IPS-18a (cell line): ENCODE results near the gene RORB.

Experiments
- H3K27ac ChIP-seq: one replicate; pipeline ENCODE4 v1.5.1; 2013; ENCODE audit warnings: low read length
- H3K27me3 ChIP-seq: one replicate; pipeline ENCODE4 v1.6.1; 2013; ENCODE audit warnings: mild to moderate bottlenecking, low read length; ENCODE audit not compliant: control insufficient read depth, insufficient read depth
- H3K36me3 ChIP-seq: one replicate; pipeline ENCODE4 v1.6.1; 2013; ENCODE audit warnings: low read depth, low read length; ENCODE audit not compliant: control insufficient read depth
- H3K4me1 ChIP-seq: one replicate; pipeline ENCODE4 v1.6.1; 2013; ENCODE audit warnings: low read depth, low read length; ENCODE audit not compliant: control insufficient read depth
- H3K4me3 ChIP-seq: one replicate; pipeline ENCODE4 v1.5.1; 2013; ENCODE audit warnings: low read length
- H3K9ac ChIP-seq: one replicate; pipeline ENCODE4 v1.6.1; 2013; ENCODE audit warnings: mild to moderate bottlenecking, low read length, moderate library complexity
- H3K9me3 ChIP-seq: one replicate; pipeline ENCODE4 v1.6.1; 2013; ENCODE audit warnings: low read depth, low read length; ENCODE audit not compliant: control insufficient read depth

RORB gene

DNA sequence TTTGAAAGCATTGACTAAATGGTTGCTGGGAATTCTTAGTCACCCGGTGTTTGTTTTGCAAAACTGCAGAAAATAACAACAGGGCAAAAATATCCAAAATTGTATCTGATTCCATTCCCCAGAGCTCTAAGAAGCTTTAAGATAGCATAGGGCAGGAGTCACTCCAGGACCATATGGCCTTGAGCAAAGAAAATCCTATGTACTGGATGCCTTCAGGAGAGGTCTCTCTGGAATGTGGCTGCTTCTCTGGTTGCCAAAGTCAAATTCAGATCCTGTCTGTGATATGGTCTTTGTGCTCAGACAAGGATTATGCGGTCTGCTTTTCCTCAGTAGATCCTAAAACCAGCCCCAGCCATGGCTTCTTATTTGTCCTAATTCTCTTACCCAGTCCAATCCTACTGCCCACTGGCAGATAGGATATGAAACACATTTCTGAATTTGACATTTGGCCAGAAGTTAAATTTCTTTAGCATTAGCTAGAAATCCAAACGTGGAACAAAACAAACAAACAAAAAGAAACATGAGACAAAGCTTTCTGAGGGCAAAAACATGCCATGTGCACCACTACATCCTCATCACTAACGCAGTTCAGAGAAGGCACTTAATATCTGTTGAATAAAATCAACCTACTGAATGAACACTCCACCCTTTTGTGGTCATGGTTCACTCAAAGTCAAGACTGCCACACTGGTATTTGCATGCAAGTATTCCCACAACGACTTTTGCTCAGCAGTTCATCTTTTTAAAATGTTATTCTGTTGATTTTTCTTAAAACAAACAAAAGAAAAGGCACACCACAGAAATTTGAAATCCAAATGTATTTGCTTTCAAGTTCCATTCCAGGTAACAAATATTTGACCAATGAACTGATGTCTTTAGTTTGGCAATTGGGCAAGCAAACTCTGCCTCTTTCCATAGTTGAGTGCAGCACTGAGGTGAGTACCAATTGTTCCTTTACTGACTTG, 224.8 kb downstream of the RORB start:
- H3K4me3 ChIP-seq = no peak overlapping the region
- no peaks in the 10 kb centered on the region for H3K36me3 ChIP-seq
- no peaks in the 10 kb centered on the region for H3K4me1 ChIP-seq
- no peaks in the 10 kb centered on the region for H3K9me3 ChIP-seq
- no peaks in the 10 kb centered on the region for H3K27me3 ChIP-seq
- no peak overlapping the region for H3K27ac ChIP-seq
- no peak overlapping the region for H3K9ac ChIP-seq

DNA sequence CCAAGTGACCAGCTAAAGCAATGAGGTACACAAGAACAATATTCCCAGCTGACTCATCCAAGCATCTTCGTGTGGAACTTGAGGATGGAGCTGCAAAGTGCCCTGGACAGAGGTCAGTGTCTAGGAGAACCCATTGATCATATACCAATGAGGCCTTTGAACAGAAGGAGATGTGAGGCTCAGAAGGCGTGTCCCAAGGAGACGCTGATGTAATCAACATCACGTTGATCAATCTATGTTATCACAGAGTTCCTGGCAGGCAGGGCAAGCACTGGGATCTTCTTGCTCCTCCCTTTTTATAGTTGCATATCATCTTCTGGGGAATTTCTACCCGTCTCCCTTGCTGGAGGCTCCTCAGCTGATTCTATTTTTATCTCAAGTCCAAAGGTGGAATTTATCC, 227.2 kb downstream of the RORB start:
- no peaks in the 10 kb centered on the region for H3K36me3 ChIP-seq

DNA sequence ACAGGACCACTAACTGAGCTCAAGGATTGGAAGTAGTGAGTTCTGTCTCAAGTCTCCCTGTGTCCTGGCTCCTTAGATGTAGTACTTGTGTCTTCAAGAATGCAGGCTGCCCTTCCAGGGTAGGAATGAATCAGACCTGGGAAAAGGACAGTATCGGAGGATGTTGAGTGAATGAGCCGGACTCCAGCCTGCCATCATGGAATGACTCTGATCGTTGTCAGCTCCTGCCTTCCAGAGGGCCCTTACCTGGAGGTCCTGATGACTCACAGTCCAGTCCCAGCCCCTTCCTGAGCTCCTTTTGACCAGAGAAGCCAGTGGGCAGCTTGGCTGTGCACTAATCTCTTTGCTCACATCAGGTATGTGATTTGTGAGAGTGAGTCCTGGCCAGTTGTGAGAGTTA, 229.4 kb downstream of the RORB start:
- H3K27me3 ChIP-seq = no peaks in the 10 kb centered on the region
- peaks cover 19% of the 10 kb centered on the region for H3K4me1 ChIP-seq
- no peaks in the 10 kb centered on the region for H3K9me3 ChIP-seq
- H3K9ac ChIP-seq = no peak overlapping the region
- no peaks in the 10 kb centered on the region for H3K36me3 ChIP-seq
- H3K4me3 ChIP-seq = no peak overlapping the region
- no peak overlapping the region for H3K27ac ChIP-seq

More for the DNA sequence above, 227.2 kb downstream of the RORB start:
- peaks cover 12% of the 10 kb centered on the region for H3K4me1 ChIP-seq
- no peaks in the 10 kb centered on the region for H3K9me3 ChIP-seq
- H3K27ac ChIP-seq = no peak overlapping the region
- no peaks in the 10 kb centered on the region for H3K27me3 ChIP-seq
- H3K4me3 ChIP-seq = no peak overlapping the region
- H3K9ac ChIP-seq = no peak overlapping the region

DNA sequence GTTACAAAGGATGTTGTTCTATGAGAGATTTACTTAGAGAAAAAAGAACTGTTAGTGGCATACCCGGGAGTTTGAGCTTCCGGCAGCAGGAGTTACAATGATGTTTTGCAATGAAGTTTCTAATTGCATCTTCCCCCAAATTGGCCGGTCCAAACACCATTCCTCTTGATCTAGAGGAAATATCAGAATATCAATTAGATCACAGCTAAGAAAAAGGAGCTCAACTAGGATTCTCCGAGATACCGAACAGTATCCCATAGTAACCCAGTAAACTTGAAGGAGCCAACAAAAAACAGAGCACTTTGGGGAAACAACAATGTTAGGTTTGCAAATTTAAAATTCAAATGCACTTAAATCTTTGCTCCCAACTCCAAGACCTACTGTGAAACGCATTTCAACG, 231.0 kb downstream of the RORB start:
- no peak overlapping the region for H3K4me3 ChIP-seq
- H3K9me3 ChIP-seq = no peaks in the 10 kb centered on the region
- no peak overlapping the region for H3K9ac ChIP-seq
- peaks cover 19% of the 10 kb centered on the region for H3K4me1 ChIP-seq
- no peaks in the 10 kb centered on the region for H3K36me3 ChIP-seq
- H3K27ac ChIP-seq = no peak overlapping the region
- no peaks in the 10 kb centered on the region for H3K27me3 ChIP-seq

DNA sequence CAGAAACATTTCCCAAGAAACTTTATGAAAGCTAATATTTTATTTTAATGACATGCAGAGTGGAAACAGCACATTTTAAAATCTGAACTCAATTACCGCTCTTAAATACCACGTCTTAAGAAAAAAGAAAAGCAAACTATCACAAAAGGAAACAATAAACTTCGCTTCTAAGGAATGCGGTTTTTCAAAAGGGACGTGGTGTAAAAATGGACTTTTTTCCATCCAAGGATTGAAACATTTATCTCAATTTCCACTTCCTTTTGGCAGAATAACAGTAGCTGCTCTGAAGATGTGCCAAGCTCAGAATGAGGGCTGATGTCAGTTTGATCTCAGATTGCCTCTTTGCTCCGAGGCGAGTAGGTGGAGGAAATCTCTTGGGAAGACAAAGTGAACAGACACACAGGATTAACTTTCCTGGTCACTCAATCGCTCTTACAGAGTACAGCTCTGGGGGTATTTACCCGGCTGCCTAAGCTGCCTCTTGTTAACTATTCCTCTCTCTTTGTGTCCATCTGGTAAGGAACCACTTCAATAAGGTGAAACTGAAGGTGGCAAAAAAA, 232.1 kb downstream of the RORB start:
- Histone ChIP-seq H3K27me3 (no peaks in the 10 kb centered on the region), H3K27ac (no peak overlapping the region), H3K4me3 (no peak overlapping the region), H3K4me1 (peaks cover 19% of the 10 kb centered on the region), H3K9ac (no peak overlapping the region), H3K36me3 (no peaks in the 10 kb centered on the region), H3K9me3 (no peaks in the 10 kb centered on the region)

DNA sequence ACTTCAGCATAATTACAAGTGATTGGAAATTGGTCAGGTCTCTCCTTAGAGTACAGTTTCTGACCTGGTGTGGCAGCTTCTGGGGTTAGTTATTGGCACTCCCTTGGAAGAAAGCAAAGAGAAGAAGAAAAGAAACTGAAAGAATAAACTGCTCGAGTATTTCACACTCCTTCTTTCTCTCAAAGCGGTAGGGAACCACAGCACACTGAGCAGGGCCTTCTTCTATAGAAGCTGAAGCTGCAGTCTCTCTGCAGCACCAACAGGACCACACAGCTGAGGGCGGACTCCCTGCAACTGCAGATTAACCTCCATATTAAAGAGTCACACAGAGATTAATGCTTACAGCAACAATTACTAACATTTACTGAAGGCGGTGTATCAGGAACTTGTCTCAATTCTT, 238.6 kb downstream of the RORB start:
- Histone ChIP-seq H3K4me1 (peaks cover 5% of the 10 kb centered on the region), H3K4me3 (no peak overlapping the region), H3K27ac (no peak overlapping the region), H3K27me3 (no peaks in the 10 kb centered on the region), H3K9me3 (no peaks in the 10 kb centered on the region), H3K36me3 (no peaks in the 10 kb centered on the region), H3K9ac (no peak overlapping the region)

DNA sequence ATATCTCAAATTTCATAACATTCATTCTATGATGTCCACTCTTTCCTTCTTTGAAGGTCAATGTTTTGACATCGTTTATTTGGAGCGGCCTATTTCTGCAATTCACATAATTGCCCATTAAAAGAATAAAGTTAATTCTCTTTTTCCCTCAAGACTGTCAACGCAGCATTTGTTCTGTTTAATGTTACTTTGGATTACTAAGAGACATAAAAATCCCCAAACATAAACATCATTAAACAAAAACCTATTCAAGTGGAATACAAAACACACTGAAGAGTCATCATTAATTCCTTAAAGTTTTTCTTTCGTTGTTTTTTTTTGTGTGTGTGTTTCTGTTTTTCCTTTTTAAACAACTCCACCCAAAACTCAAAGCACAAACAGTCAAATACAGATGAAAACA, 239.5 kb downstream of the RORB start:
- H3K4me3 ChIP-seq = no peak overlapping the region
- H3K9ac ChIP-seq = no peak overlapping the region
- H3K36me3 ChIP-seq = no peaks in the 10 kb centered on the region
- no peaks in the 10 kb centered on the region for H3K9me3 ChIP-seq
- H3K4me1 ChIP-seq = peaks cover 5% of the 10 kb centered on the region
- H3K27ac ChIP-seq = no peak overlapping the region
- no peaks in the 10 kb centered on the region for H3K27me3 ChIP-seq

DNA sequence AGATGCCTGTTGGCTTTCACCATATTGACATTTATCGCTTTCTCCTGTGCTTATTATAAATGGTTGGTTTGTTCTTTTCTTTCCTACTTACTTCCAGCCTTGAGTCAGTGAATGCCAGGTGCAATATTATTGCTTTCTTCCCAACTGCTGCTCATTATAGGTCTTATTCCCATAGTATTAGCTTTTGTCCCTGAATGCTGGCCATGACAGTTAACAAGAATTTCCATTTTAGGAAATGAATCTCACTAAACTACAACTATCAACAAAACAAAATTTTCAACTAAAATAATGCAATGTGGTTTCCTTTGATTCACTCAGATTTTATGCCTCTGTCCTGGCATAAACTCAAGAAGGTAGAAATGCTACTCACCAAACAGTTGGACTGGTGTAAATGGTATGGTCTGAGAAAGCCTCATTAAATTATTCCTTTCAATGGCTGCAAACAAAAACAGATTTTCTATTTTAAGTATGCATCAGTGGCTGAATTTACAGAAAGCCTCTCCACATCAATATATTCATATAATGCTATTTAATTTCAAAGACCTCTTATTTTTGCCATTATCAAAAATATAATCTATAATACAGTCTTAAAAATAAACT, 245.2 kb downstream of the RORB start:
- Histone ChIP-seq H3K27ac (no peak overlapping the region), H3K4me3 (no peak overlapping the region), H3K27me3 (no peaks in the 10 kb centered on the region), H3K4me1 (no peaks in the 10 kb centered on the region), H3K36me3 (no peaks in the 10 kb centered on the region), H3K9ac (no peak overlapping the region), H3K9me3 (no peaks in the 10 kb centered on the region)
